LNCAP (cell line): ENCODE measurements around the gene PRDM10.

ENCODE experiments used
- TF ChIP-seq, protein P1 (sequence below): fragments of 450-650 bp; IDR thresholded peaks from 2 replicates; pipeline ENCODE4 v1.5.1; 2017; ENCODE audit warnings: mild to moderate bottlenecking

Gene PRDM10

DNA sequence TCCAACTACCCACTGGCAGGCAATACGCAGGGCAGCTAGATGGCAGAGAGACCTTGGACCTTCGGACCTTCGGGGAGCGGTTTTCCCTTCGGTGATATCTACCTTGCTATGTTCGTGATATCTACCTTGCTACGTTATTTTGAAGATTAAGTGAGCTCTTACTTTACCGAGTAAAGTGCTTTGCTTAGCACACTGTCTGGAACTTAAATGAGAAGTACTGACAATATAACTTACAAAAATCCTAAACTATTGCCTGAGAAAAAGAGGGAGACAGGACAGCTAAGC lies 1.0 kb upstream of the PRDM10 start:
- TF ChIP-seq, protein P1, sequence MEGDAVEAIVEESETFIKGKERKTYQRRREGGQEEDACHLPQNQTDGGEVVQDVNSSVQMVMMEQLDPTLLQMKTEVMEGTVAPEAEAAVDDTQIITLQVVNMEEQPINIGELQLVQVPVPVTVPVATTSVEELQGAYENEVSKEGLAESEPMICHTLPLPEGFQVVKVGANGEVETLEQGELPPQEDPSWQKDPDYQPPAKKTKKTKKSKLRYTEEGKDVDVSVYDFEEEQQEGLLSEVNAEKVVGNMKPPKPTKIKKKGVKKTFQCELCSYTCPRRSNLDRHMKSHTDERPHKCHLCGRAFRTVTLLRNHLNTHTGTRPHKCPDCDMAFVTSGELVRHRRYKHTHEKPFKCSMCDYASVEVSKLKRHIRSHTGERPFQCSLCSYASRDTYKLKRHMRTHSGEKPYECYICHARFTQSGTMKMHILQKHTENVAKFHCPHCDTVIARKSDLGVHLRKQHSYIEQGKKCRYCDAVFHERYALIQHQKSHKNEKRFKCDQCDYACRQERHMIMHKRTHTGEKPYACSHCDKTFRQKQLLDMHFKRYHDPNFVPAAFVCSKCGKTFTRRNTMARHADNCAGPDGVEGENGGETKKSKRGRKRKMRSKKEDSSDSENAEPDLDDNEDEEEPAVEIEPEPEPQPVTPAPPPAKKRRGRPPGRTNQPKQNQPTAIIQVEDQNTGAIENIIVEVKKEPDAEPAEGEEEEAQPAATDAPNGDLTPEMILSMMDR: no peak

DNA sequence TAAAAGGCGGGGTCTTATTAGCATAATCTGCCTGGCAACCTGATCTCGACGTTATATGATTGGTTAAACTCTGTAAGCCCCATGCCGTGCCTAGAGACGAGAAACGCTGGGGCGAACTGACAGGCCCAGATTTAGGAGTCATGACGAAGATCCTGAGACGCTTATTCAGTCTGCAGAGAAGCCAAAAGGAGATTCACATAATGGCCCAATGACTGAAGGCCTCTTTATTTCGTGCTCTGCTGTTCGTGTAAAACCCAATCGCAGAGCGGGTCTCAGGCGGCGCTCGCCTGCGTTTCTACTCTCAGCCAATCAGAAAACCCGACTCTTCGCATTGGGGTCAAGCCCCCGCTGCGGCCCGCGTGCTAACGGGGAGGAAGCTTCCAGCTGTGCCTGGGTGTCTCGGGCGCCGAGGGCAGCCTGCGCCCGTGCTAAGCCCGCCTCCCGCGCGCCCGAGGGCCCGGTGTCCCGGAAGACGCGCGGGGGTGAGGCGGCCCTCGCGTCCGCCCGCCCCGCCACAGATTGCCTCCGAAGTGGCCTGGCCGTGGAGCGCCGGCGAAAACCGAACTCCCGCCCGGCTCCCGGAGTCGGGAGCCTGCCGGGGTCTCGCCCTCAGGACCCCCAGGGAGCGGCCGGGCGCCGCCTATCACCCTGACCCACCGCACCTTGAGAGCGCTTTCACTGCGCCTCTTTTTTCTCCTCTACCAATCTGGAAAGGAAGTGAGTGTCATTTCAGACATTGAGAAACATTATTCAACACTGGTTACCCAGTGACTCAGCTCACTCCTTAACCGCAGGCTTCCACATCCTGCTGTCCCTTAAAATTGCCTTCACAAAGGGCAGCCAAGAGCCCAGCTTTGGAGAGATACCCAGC lies 446 bp upstream of the PRDM10 start:
- TF ChIP-seq, protein P1: no peak

DNA sequence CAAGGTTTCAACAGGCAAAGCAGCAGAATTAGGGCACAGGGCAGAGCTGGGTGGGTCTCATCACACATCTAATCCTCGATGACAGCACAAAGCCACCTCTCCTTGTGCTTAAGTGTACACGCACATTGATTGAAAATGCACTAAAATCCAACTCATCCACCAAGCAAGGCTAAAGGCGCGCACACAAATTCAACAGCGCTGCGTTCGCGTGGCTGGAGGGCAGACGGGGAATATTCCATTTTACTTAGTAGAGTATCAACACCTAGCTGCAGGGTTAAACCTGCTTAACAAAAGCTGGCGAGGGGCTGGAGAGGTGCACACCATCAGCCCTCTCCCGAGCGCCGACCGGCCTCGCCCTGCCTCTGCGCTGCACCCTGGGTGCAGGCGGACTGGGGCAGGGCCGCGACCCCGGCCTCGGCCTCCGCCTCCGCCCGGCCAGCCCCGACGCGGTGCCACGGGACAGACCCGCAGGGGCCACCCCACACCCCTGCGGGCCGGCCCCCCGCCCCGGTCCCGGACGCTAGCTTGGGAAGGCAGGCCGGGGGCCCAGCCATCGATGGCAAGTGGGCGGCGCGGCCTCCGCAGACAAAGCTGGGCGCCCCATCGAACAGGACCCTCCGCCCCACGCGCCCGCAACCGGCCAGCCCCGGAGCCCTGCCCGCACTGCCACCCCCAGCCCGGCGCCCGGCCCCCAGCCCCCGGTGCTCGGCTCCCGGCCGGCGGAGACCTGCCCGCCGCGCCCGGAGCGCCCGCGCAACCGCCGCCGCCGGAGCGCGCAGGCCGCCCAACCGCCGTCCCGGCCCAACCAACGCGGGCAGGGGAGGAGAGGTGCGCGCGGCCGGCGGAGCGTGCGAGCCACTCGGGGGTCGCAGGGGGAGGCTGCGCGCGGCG lies 929 bp downstream of the PRDM10 start:
- TF ChIP-seq, protein P1: no peak

DNA sequence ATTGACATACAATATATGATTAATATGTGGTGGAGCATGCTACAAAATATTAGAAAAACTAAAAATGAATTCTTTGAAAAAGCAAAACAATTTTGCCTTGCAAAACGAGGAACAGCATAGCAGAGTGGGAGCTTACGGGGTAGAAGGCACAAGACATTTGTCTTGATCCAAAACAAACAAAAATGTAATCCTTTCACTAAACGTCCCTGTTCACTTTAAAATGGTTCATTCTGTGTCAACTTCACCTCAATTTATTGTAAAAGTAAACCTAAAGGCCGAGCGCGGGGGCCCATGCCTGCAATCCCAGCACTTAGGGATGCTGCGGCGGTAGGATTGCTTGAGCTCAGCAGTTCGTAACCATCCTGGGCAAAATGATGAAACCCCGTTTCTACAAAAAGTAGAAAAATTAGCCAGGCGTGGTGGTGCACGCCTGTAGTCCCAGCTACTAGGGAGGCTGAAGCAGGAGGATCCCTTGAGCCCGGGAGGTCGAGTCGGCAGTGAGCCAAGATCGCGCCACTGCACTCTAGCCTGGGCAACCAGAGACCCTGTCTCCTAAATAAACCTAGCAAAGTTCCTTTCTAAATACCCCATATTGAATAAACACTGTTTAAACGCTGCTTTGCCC lies 2.0 kb downstream of the PRDM10 start:
- TF ChIP-seq, protein P1: no peak

DNA sequence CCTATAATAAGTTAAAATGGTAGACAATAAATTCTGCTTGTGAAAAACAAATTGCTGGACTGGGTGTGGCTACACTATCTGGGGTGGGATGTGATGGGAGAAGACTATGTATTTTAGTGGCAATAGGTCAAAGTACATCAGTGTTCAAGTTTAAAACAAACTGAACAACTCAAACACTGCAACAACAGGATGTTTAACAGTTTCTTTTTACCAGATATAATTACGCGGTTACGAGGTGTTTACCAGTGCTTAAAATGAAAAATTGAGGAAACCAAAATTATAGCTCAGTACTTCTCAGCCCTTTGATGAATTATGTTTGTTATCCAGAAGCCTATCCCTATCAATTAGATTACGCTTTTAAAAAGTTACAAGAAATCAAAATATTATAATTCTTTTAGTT lies 3.2 kb downstream of the PRDM10 start:
- TF ChIP-seq, protein P1: no peak

DNA sequence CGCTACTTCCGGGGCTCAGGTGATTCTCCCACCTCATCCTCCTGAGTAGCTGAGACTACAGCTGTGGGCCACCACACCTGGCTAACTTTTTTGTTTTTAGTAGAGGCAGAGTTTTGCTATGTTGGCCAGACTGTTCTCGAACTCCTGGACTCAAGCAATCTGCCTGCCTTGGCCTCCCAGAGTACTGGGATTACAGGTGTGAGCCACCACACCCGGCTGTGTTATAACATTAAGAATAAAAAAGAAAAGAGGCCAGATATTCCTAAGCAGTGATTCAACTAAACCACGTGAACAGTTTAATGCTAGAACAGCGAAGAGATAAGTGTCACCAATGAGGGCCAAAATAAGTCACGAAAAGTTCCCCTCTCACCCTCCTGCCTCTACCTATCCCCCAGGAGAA lies 3.7 kb downstream of the PRDM10 start:
- TF ChIP-seq, protein P1: no peak

DNA sequence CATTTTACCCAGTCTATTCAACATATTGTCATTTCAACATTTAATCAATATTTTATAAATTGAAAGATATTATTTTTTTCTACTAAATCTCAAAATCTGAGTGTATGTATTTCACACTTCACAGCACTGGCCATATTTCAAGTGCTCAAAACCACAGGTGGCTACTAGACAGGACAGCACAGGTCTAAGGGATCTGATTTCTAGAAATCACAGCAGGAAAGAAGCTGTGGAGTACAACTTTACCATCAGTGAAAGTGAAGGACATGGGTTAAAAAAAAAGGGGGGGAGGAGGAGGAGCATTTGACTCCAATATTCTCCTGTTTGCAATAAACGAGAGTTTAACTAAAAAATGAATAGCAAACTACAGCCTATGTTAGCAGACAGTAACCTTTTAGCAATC lies 4.5 kb downstream of the PRDM10 start:
- TF ChIP-seq, protein P1: no peak
